ENCODE results near the gene CTCFL. TPM values are rescaled to one million over a fixed set of nuclear protein-coding genes. Genes with fewer than 3 reads are reported as not detected.

The CTCFL gene
- total and polyA plus RNA-seq, 2 of the 13 experiments (the other 11 are each of a cell fraction or from before 2014, with no cell fraction given) = 0.04 TPM; not detected in 1

DNA sequence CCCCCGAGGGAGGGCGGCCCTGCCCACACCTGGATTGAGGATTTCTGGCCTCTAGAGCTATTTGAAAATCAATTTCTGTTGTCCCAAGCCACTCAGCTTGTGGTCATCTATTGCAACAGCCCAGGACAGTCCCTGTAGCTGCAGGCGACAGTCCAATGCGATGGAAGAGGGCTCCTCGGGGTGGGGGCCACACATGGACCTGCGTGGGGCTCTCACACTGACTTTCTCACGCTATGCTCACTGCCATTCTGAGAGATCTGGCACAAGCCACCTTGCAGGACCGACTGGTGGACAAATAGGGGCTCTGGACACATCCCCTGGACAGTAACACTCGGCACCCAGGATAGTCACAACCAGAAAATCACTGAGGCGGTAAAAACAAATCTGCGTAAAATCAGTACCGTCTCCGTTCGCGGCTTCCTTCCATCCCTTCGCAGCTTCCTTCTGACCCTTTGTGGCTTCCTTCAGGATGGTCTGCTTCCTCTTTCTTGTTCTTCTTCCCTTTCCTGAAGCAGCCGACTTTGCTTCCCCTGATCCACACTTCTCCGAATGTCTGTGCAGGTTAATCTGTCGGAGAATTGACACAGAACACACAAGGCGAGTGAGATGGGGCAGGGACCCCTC, 21.8 kb downstream of the CTCFL start (continued):
- TF ChIP-seq, protein P1, sequence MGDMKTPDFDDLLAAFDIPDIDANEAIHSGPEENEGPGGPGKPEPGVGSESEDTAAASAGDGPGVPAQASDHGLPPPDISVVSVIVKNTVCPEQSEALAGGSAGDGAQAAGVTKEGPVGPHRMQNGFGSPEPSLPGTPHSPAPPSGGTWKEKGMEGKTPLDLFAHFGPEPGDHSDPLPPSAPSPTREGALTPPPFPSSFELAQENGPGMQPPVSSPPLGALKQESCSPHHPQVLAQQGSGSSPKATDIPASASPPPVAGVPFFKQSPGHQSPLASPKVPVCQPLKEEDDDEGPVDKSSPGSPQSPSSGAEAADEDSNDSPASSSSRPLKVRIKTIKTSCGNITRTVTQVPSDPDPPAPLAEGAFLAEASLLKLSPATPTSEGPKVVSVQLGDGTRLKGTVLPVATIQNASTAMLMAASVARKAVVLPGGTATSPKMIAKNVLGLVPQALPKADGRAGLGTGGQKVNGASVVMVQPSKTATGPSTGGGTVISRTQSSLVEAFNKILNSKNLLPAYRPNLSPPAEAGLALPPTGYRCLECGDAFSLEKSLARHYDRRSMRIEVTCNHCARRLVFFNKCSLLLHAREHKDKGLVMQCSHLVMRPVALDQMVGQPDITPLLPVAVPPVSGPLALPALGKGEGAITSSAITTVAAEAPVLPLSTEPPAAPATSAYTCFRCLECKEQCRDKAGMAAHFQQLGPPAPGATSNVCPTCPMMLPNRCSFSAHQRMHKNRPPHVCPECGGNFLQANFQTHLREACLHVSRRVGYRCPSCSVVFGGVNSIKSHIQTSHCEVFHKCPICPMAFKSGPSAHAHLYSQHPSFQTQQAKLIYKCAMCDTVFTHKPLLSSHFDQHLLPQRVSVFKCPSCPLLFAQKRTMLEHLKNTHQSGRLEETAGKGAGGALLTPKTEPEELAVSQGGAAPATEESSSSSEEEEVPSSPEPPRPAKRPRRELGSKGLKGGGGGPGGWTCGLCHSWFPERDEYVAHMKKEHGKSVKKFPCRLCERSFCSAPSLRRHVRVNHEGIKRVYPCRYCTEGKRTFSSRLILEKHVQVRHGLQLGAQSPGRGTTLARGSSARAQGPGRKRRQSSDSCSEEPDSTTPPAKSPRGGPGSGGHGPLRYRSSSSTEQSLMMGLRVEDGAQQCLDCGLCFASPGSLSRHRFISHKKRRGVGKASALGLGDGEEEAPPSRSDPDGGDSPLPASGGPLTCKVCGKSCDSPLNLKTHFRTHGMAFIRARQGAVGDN (CRISPR knock-in tag; IDR thresholded peaks at IDR 0.05) = no peak
- TF ChIP-seq ZNF549 (CRISPR knock-in tag; IDR thresholded peaks at IDR 0.05) (no peak), NAIF1 (CRISPR knock-in tag; IDR thresholded peaks at IDR 0.05; ENCODE audit: borderline replicate concordance) (no peak), MED1 (CRISPR knock-in tag; IDR thresholded peaks at IDR 0.05) (no peak), ZBTB34 (CRISPR knock-in tag; IDR thresholded peaks at IDR 0.05) (no peak)

- BruUV-seq (replicated peaks) = no TSS peak
These were observed 22.6 kb downstream of the CTCFL start for GRCh38 chr20:57502336-57502700.

More at GRCh38 chr20:57502336-57502700, 22.6 kb downstream of the CTCFL start:
- intact Hi-C loops (cut with micrococcal nuclease; ENCODE audit: unreplicated experiment) = no loop called here
- no peak for DNase-seq (ENCODE audit: low spot score)
- H3K4me1 ChIP-seq (ENCODE audit: insufficient read depth, low read length) = no peaks in the 10 kb centered on the region
- no peaks in the 10 kb centered on the region for H4K20me1 ChIP-seq (ENCODE audit: insufficient read depth, low read length)
- H3K4me2 ChIP-seq (ENCODE audit: low read depth, low read length) = no peak overlapping the region
- 49% methylated on average over 6 of the region's 6 CpGs for WGBS (ENCODE audit: low lambda C conversion rate)
- no peak overlapping the region for H2AFZ ChIP-seq (ENCODE audit: low read length)
- H3K36me3 ChIP-seq (replicated peaks in 1 of 2; ENCODE audit: control insufficient read depth in 1 of 2, insufficient read depth in 2 of 2, low read length in 2 of 2) = no peaks in the 10 kb centered on the region
- CTCF ChIA-PET (ENCODE audit: low intra/inter-chr PET ratio, low total read pairs) = no interaction called here
- H3K4me3 ChIP-seq (replicated peaks in 1 of 3; ENCODE audit: insufficient read depth in 1 of 3, low read depth in 2 of 3, low read length in 3 of 3) = no peak overlapping the region
- in situ Hi-C loops (cut with HindIII; ENCODE audit: extremely low pct_ligation_motif_present, low pct_unique_long_range_greater_than_20kb) = no loop called here
- TF ChIP-seq ZMAT3 (CRISPR knock-in tag; conservative IDR thresholded peaks at IDR 0.05) (no peak), KLF11 (CRISPR knock-in tag; IDR thresholded peaks at IDR 0.05) (no peak)
- TF ChIP-seq, protein P2, sequence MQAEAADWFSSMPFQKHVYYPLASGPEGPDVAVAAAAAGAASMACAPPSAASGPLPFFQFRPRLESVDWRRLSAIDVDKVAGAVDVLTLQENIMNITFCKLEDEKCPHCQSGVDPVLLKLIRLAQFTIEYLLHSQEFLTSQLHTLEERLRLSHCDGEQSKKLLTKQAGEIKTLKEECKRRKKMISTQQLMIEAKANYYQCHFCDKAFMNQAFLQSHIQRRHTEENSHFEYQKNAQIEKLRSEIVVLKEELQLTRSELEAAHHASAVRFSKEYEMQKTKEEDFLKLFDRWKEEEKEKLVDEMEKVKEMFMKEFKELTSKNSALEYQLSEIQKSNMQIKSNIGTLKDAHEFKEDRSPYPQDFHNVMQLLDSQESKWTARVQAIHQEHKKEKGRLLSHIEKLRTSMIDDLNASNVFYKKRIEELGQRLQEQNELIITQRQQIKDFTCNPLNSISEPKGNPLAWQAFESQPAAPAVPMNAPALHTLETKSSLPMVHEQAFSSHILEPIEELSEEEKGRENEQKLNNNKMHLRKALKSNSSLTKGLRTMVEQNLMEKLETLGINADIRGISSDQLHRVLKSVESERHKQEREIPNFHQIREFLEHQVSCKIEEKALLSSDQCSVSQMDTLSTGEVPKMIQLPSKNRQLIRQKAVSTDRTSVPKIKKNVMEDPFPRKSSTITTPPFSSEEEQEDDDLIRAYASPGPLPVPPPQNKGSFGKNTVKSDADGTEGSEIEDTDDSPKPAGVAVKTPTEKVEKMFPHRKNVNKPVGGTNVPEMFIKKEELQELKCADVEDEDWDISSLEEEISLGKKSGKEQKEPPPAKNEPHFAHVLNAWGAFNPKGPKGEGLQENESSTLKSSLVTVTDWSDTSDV (CRISPR knock-in tag; IDR thresholded peaks at IDR 0.05) = no peak
- no peak overlapping the region for H3K9ac ChIP-seq (ENCODE audit: insufficient read depth, low read depth, low read length)
- no peak for FAIRE-seq
- H3K9me3 ChIP-seq (ENCODE audit: low read length) = no peaks in the 10 kb centered on the region
- no peak overlapping the region for H3K27ac ChIP-seq (ENCODE audit: extremely low read length, insufficient read depth, low read length)
- POLR2A ChIA-PET = no interaction called here
- ATAC-seq = no peak
- H3K79me2 ChIP-seq (ENCODE audit: insufficient read depth, low read length) = no peaks in the 10 kb centered on the region
- peaks cover 4 to 50% of the 10 kb centered on the region in 2 experiments; a peak in 4 of 5 replicates for H3K27me3 ChIP-seq (ENCODE audit: control insufficient read depth in 1 of 2, insufficient read depth in 2 of 2, low read length in 2 of 2)
